ENCODE data around the gene LRRC4B. TPM values are rescaled to one million over a fixed set of nuclear protein-coding genes. Genes with fewer than 3 reads are reported as not detected.

The LRRC4B gene
- total and polyA plus RNA-seq, 12 donors = 0.07 to 24.1 (median 1.3) TPM

GRCh38 chr19:50482916-50483315, 85.3 kb downstream of the LRRC4B start:
- intact Hi-C loops (cut with DNase I) = no loop called here
- peaks cover 12% of the 10 kb centered on the region for H3K27me3 ChIP-seq
- no peak overlapping the region for H3K4me3 ChIP-seq
- DNase-seq = no peak
- no peaks in the 10 kb centered on the region for H3K9me3 ChIP-seq (replicated peaks in 1 of 3)
- H3K36me3 ChIP-seq (replicated peaks in 1 of 2) = peaks cover 0 to 50% of the 10 kb centered on the region in 2 donors
- H3K27ac ChIP-seq = no peak overlapping the region
- WGBS, 4 donors = 87 to 90% (median 88%) methylated on average over 10 of the region's 10 CpGs
- H3K4me1 ChIP-seq (replicated peaks in 1 of 2) = peaks cover 0 to 1% of the 10 kb centered on the region in 2 donors
- no peak for TF ChIP-seq POLR2A (IDR thresholded peaks at IDR 0.05)
- TF ChIP-seq CTCF (IDR thresholded peaks at IDR 0.05) = no peak

GRCh38 chr19:50482271-50482855, 85.9 kb downstream of the LRRC4B start:
- 85 to 96% (median 88%) methylated on average over 5 to 16 of the region's 16 CpGs for WGBS, 4 donors
- intact Hi-C loops (cut with DNase I) = no loop called here
- TF ChIP-seq POLR2A (IDR thresholded peaks at IDR 0.05) (no peak), CTCF (IDR thresholded peaks at IDR 0.05) (no peak)
- H3K27ac ChIP-seq = no peak overlapping the region
- no peak for DNase-seq
- peaks cover 0 to 50% of the 10 kb centered on the region in 2 donors for H3K36me3 ChIP-seq (replicated peaks in 1 of 2)
- peaks cover 7% of the 10 kb centered on the region for H3K27me3 ChIP-seq
- no peak overlapping the region for H3K4me3 ChIP-seq
- no peaks in the 10 kb centered on the region for H3K9me3 ChIP-seq (replicated peaks in 1 of 3)
- H3K4me1 ChIP-seq (replicated peaks in 1 of 2) = peaks cover 4 to 7% of the 10 kb centered on the region in 2 donors

- intact Hi-C loops (cut with DNase I) = no loop called here
- H3K4me3 ChIP-seq = no peak overlapping the region
- H3K36me3 ChIP-seq (replicated peaks in 1 of 2) = peaks cover 0 to 50% of the 10 kb centered on the region in 2 donors
- no peaks in the 10 kb centered on the region for H3K9me3 ChIP-seq (replicated peaks in 1 of 3)
- no peak overlapping the region for H3K27ac ChIP-seq
- peaks cover 9 to 12% of the 10 kb centered on the region in 2 donors for H3K4me1 ChIP-seq (replicated peaks in 1 of 2)
- H3K27me3 ChIP-seq = no peaks in the 10 kb centered on the region
- no peak for DNase-seq
- whole genome bisulfite sequencing, 4 donors = 92 to 94% (median 93%) methylated on average over 11 to 27 of the region's 27 CpGs
- TF ChIP-seq POLR2A (IDR thresholded peaks at IDR 0.05) (no peak), CTCF (IDR thresholded peaks at IDR 0.05) (no peak)
These were observed 86.7 kb downstream of the LRRC4B start for GRCh38 chr19:50481351-50482149.

GRCh38 chr19:50480281-50481111, 87.7 kb downstream of the LRRC4B start:
- Histone ChIP-seq H3K27me3 (no peaks in the 10 kb centered on the region), H3K27ac (no peak overlapping the region), H3K4me3 (no peak overlapping the region), H3K4me1 (replicated peaks in 1 of 2) (peaks cover 9 to 12% of the 10 kb centered on the region in 2 donors), H3K36me3 (replicated peaks in 1 of 2) (peaks cover 0 to 50% of the 10 kb centered on the region in 2 donors), H3K9me3 (replicated peaks in 1 of 3) (no peaks in the 10 kb centered on the region)
- 87 to 90% (median 88%) methylated on average over 22 to 37 of the region's 37 CpGs for WGBS, 4 donors
- intact Hi-C loops (cut with DNase I) = no loop called here
- no peak for DNase-seq
- TF ChIP-seq CTCF (IDR thresholded peaks at IDR 0.05) (no peak), POLR2A (IDR thresholded peaks at IDR 0.05) (no peak)

Data from adrenal gland (tissue), 12 donors.